ENCODE results near the gene SMCO1. TPM values are rescaled to one million over a fixed set of nuclear protein-coding genes. Genes with fewer than 3 reads are reported as not detected.
"Not testable (repeated sequence)": the region's sequence is repeated elsewhere in the genome, so short reads cannot be mapped to it uniquely, and the experiment has no call there.

Gene SMCO1
- total RNA-seq, 4 donors from 2014 or later = 0.46 to 2.2 (median 1.5) TPM

DNA sequence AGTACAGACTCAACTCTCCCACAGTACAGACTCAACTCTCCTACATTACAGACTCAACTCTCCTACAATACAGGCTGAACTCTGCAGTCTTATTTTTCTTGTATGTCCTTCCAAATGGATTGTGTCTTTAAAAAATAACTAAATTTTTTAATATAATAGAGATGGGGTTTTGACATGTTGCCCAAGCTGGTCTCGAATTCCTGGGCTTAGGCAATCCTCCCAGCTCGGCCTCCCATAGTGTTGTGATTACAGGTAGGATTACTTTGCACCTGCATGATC, 51.7 kb downstream of the SMCO1 start:
- no peak overlapping the region for H3K27ac ChIP-seq
- DNase-seq = no peak
- no peaks in the 10 kb centered on the region for H3K4me1 ChIP-seq
- intact Hi-C loops (cut with DNase I; ENCODE audit: low total_unique reads) = no loop called here
- TF ChIP-seq, protein P1, sequence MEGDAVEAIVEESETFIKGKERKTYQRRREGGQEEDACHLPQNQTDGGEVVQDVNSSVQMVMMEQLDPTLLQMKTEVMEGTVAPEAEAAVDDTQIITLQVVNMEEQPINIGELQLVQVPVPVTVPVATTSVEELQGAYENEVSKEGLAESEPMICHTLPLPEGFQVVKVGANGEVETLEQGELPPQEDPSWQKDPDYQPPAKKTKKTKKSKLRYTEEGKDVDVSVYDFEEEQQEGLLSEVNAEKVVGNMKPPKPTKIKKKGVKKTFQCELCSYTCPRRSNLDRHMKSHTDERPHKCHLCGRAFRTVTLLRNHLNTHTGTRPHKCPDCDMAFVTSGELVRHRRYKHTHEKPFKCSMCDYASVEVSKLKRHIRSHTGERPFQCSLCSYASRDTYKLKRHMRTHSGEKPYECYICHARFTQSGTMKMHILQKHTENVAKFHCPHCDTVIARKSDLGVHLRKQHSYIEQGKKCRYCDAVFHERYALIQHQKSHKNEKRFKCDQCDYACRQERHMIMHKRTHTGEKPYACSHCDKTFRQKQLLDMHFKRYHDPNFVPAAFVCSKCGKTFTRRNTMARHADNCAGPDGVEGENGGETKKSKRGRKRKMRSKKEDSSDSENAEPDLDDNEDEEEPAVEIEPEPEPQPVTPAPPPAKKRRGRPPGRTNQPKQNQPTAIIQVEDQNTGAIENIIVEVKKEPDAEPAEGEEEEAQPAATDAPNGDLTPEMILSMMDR (IDR thresholded peaks at IDR 0.05 in 4 of 5, conservative IDR thresholded peaks at IDR 0.05 in 1 of 5) = no peak
- TF ChIP-seq POLR2A (IDR thresholded peaks at IDR 0.05) = no peak
- no peaks in the 10 kb centered on the region for H3K27me3 ChIP-seq
- ATAC-seq = no peak
- no peaks in the 10 kb centered on the region for H3K36me3 ChIP-seq
- no peaks in the 10 kb centered on the region for H3K9me3 ChIP-seq
- H3K4me3 ChIP-seq = no peak overlapping the region
- in situ Hi-C loops (cut with MboI; ENCODE audit: low sequenced_read_pairs in 4 of 4) = no loop called here

DNA sequence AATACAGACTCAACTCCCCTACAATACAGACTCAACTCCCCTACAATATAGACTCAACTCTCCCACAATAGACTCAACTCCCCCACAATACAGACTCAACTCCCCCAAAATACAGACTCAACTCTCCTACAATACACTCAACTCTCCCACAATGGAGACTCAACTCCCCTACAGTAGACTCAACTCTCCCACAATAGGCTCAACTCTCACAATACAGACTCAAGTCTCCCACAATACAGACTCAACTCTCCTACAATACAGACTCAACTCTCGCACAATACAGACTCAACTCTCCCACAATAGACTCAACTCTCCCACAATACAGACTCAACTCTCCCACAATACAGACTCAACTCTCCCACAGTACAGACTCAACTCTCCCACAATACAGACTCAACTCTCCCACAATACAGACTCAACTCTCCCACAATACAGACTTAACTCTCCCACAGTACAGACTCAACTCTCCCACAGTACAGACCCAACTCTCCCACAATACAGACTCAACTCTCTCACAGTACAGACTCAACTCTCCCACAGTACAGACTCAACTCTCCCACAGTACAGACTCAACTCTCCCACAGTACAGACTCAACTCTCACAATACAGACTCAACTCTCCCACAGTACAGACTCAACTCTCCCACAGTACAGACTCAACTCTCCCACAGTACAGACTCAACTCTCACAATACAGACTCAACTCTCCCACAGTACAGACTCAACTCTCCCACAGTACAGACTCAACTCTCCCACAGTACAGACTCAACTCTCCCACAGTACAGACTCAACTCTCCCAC, 52.3 kb downstream of the SMCO1 start:
- H3K9me3 ChIP-seq; H3K36me3 ChIP-seq; H3K4me3 ChIP-seq; DNase-seq; H3K4me1 ChIP-seq; H3K27ac ChIP-seq; H3K27me3 ChIP-seq; ATAC-seq; intact Hi-C loops (cut with DNase I; ENCODE audit: low total_unique reads); in situ Hi-C loops (cut with MboI; ENCODE audit: low sequenced_read_pairs in 4 of 4): not testable (repeated sequence)

DNA sequence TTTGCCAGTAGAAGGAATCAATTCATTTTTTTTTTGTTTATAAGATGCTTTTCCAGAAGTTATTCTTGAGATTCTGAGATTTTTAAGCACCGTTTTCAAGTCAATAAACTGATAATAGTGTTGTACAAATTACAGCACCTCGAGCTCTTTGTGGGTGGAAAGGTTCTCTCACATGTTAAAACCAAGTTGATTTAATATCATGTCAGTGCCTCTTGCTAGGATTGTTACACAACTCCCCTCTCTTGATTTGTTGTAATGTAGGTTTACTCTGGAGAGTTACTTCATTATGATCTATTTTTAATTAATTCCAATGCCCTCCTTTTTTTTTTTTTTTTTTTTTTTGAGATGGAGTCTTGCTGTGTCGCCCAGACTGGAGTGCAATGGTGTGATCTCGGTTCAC, 57.1 kb downstream of the SMCO1 start:
- in situ Hi-C loops (cut with MboI; ENCODE audit: low sequenced_read_pairs in 4 of 4) = no loop called here
- no peak for DNase-seq
- TF ChIP-seq, protein P1 (IDR thresholded peaks at IDR 0.05 in 4 of 5, conservative IDR thresholded peaks at IDR 0.05 in 1 of 5) = no peak
- no peak for TF ChIP-seq POLR2A (IDR thresholded peaks at IDR 0.05)
- Histone ChIP-seq H3K4me3 (no peak overlapping the region), H3K4me1 (peaks cover 0 to 4% of the 10 kb centered on the region in 2 donors), H3K9me3 (no peaks in the 10 kb centered on the region), H3K36me3 (no peaks in the 10 kb centered on the region), H3K27ac (no peak overlapping the region), H3K27me3 (no peaks in the 10 kb centered on the region)
- intact Hi-C loops (cut with DNase I; ENCODE audit: low total_unique reads) = no loop called here
- ATAC-seq = no peak

DNA sequence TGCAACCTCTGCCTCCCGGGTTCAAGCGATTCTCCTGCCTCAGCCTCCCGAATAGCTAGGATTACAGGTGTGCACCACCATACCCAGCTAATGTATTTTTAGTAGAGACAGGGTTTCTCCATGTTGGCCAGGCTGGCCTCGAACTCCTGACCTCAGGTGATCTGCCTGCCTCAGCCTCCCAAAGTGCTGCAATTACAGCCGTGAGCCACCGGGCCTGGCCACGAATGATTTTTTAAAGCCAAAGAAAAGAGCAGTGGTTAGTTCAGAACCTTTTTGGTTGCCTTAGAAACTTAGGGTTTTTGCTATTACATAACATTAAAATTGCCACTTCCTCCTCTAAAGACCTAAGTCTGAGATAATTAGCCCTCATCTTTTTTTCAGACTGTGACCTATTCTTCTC, 57.7 kb downstream of the SMCO1 start:
- H3K4me1 ChIP-seq; H3K27ac ChIP-seq; H3K36me3 ChIP-seq; H3K9me3 ChIP-seq; intact Hi-C loops (cut with DNase I; ENCODE audit: low total_unique reads); H3K27me3 ChIP-seq; DNase-seq; in situ Hi-C loops (cut with MboI; ENCODE audit: low sequenced_read_pairs in 4 of 4); ATAC-seq; H3K4me3 ChIP-seq: not testable (repeated sequence)

Other genes starting within 250 kb of the SMCO1 start
- 100 to 1,000 TPM in 2 of 4 donors, 10 to 100 TPM in 2; 90.5 to 123 (median 99.0) TPM for gene PCYT1A, start 227.6 kb downstream of the SMCO1 start, total RNA-seq
- 1 to 10 TPM in 2 of 4 donors, not detected in 2; 2.3 to 3.3 TPM for gene DYNLT2B, start 197.1 kb downstream of the SMCO1 start, total RNA-seq
- under 1 TPM in 3 of 4 donors, not detected in 1; 0.53 to 0.92 (median 0.65) TPM for gene TM4SF19, start 177.0 kb downstream of the SMCO1 start, total RNA-seq
- 1 to 10 TPM; 4.2 to 8.0 (median 5.4) TPM for gene UBXN7, start 82.9 kb downstream of the SMCO1 start, total RNA-seq
- 10 to 100 TPM in 3 of 4 donors, 1 to 10 TPM in 1; 6.5 to 14.6 (median 11.0) TPM for gene RNF168, start 11.6 kb downstream of the SMCO1 start, total RNA-seq
- 1 to 10 TPM; 4.8 to 8.3 (median 6.7) TPM for gene WDR53, start 53.2 kb upstream of the SMCO1 start, total RNA-seq
- gene FBXO45, start 53.3 kb upstream of the SMCO1 start, total RNA-seq = 10 to 100 TPM in 3 of 4 donors, 1 to 10 TPM in 1; 9.6 to 20.8 (median 12.1) TPM
- 1 to 10 TPM in 2 of 4 donors, under 1 TPM in 2; 0.31 to 1.7 (median 0.96) TPM for gene NRROS, start 124.3 kb upstream of the SMCO1 start, total RNA-seq
- 1 to 10 TPM in 3 of 4 donors, under 1 TPM in 1; 0.62 to 4.1 (median 1.4) TPM for gene CEP19, start 196.9 kb upstream of the SMCO1 start, total RNA-seq
- 10 to 100 TPM; 13.2 to 35.1 (median 28.8) TPM for gene PIGX, start 197.0 kb upstream of the SMCO1 start, total RNA-seq
- gene PAK2, start 224.5 kb upstream of the SMCO1 start, total RNA-seq = 10 to 100 TPM; 42.6 to 58.6 (median 50.1) TPM